Measurements from ENCODE around the gene CAMK2B.

CAMK2B gene

DNA sequence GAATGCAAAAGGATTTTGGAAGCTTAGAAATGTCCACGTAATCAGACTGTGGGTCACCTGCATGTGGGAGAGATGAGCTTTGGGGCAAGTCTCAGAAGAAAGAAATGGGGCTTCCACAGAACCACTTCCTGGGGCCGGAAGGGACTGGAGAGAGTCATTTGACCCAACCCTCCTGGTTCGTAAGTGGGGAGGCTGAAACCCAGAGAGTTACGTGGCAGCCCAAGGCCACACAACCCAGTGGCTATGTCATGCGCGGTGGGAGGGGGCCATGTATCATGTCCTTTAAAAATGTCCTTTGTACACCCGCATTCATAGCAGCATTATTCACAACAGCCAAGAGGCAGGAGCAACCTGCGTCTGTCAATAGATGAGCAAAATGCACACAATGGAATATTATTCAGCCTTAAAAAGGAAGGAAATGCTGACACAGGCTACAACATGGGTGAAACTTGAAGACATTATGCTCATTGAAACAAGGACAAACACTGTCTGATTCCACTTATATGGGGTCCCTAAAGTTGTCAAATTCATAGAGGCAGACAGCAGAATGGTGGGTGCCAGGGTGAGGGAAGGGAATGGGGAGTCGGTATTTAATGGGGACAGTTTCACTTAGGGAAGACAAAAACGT lies 15.1 kb downstream of the CAMK2B start:
- peaks cover 0 to 10% (median 8%) of the 10 kb centered on the region in 4 experiments for H3K4me1 ChIP-seq (ENCODE audit: control extremely low read depth in 1 of 4, control insufficient read depth in 4 of 4, insufficient read depth in 4 of 4, low read length in 3 of 4)
- 63% methylated on average over 5 of the region's 10 CpGs for WGBS (ENCODE audit: insufficient coverage)
- no peak overlapping the region for H3K27ac ChIP-seq (ENCODE audit: insufficient read depth in 1 of 2, low read depth in 1 of 2, low read length in 2 of 2, poor library complexity in 1 of 2, severe bottlenecking in 2 of 2)
- ChIA-PET POLR2A (no interaction called here), CTCF (interaction anchor here (0.9 kb wide), 1 partner anchor 68 kb away, joined by 4 read pairs; no protein-coding TSS in a partner anchor)
- DNase-seq, result no peak
- peaks cover 0 to 6% (median 1%) of the 10 kb centered on the region in 5 experiments for H3K9me3 ChIP-seq (ENCODE audit: control extremely low read depth in 1 of 5, control insufficient read depth in 4 of 5, insufficient read depth in 2 of 5, low read depth in 1 of 5, low read length in 4 of 5)
- peak overlapping the region in 3 of 7 experiments; percentile 58 to 63 (median 61) for H3K4me3 ChIP-seq (ENCODE audit: control insufficient read depth in 1 of 7, extremely low read depth in 1 of 7, insufficient read depth in 4 of 7, low read depth in 2 of 7, low read length in 6 of 7)
- H3K36me3 ChIP-seq (ENCODE audit: control insufficient read depth in 4 of 4, insufficient read depth in 4 of 4, low read length in 3 of 4), result no peaks in the 10 kb centered on the region
- peaks cover 2 to 25% (median 15%) of the 10 kb centered on the region in 5 experiments for H3K27me3 ChIP-seq (replicated peaks in 2 of 5; ENCODE audit: control insufficient read depth in 4 of 5, insufficient read depth in 5 of 5, low read length in 4 of 5)

DNA sequence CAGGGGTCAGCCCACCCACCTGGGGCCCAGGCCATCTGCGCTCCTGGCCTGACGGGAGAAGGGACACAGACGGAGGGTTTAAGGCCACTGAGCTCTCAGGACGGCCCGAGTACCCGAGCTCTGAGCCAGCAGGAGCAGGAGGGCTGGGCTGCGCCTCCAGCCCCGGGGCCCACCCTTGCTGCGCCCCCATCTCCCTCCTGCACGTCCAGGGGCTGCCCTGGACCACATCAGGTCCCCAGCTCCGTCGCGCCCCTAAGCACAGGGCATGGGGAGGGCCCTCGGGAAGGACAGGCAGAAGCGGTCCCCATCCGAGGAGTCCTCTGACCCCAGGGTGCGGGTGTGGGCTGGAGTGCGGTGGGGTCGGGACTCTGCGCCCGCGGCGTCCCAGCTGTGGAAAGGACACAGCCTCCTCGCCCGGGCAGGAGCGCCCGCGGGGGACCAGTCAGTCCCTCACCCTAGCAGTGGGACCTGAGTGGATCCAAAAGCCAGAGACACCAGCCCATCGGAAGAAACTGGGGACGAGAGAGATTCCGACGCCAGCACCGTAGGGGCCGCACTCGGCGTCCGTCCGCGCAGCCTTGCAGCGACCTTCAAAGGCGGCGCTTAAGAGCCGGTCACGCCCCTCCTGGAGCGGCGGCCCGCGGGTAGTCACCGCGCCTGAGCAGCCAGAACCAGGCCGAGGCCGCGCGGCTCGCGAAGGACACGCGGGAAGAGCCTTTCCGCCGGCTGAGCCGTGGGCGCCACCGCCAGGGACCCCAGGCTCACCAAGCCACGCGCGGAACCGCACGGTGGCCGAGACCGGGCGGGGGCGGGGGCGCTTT lies 15.9 kb downstream of the CAMK2B start:
- Histone ChIP-seq H3K9me3 (ENCODE audit: control extremely low read depth in 1 of 5, control insufficient read depth in 4 of 5, insufficient read depth in 2 of 5, low read depth in 1 of 5, low read length in 4 of 5) (no peaks in the 10 kb centered on the region), H3K27ac (ENCODE audit: insufficient read depth in 1 of 2, low read depth in 1 of 2, low read length in 2 of 2, poor library complexity in 1 of 2, severe bottlenecking in 2 of 2) (no peak overlapping the region), H3K4me3 (ENCODE audit: control insufficient read depth in 1 of 7, extremely low read depth in 1 of 7, insufficient read depth in 4 of 7, low read depth in 2 of 7, low read length in 6 of 7) (peak overlapping the region in 6 of 7 experiments; percentile 21 to 63 (median 46)), H3K27me3 (replicated peaks in 2 of 5; ENCODE audit: control insufficient read depth in 4 of 5, insufficient read depth in 5 of 5, low read length in 4 of 5) (peaks cover 2 to 23% (median 15%) of the 10 kb centered on the region in 5 experiments), H3K4me1 (ENCODE audit: control extremely low read depth in 1 of 4, control insufficient read depth in 4 of 4, insufficient read depth in 4 of 4, low read length in 3 of 4) (peaks cover 0 to 10% (median 8%) of the 10 kb centered on the region in 4 experiments), H3K36me3 (ENCODE audit: control insufficient read depth in 4 of 4, insufficient read depth in 4 of 4, low read length in 3 of 4) (no peaks in the 10 kb centered on the region)
- ChIA-PET POLR2A (no interaction called here), CTCF (interaction anchor here (0.7 to 1.1 kb wide), 3 partner anchors 68 to 73 kb away, joined by 3 to 4 read pairs (median 3); no protein-coding TSS in a partner anchor)
- 25% methylated on average over 65 of the region's 73 CpGs for WGBS (ENCODE audit: insufficient coverage)
- DNase-seq, result peak; percentile 49 to 70 (median 66)

DNA sequence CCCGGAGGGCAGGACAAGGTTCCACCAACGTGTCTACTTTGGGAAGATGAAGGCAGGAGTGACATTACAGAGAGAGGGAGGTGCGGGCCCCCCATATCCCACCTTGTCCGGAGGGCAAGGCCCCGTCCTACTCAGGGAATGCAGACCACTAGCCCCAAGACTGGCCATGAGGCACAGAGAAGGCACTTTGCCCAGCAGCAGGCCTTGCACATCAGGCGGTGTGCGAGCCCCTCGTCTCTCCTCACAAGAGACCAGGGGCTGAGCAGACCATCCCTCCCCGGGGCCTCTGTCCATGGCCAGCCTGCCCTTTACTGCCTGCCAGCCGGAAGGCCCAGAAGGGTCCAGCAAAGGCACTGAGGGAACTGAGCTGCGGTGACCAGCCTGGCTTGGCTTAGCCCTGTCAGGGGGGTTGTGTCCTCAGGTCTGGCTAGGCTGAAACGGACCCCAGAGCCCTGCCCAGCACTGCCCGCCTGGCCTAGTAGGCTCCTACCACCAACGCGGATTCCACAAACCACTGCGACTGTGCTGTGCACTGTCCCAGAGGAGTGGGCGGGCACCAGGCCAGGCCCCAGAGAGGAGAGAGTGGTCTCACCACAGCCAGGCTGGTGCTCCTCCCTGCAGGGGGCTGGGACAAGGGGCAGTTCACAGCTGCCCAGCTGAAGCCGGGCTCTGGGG lies 16.7 kb downstream of the CAMK2B start:
- H3K27me3 ChIP-seq (replicated peaks in 2 of 5; ENCODE audit: control insufficient read depth in 4 of 5, insufficient read depth in 5 of 5, low read length in 4 of 5), result peaks cover 3 to 23% (median 11%) of the 10 kb centered on the region in 5 experiments
- no peak overlapping the region for H3K4me3 ChIP-seq (ENCODE audit: control insufficient read depth in 1 of 7, extremely low read depth in 1 of 7, insufficient read depth in 4 of 7, low read depth in 2 of 7, low read length in 6 of 7)
- CTCF ChIA-PET, result interaction anchor here (0.7 to 1.1 kb wide), 2 partner anchors 67 to 72 kb away, joined by 3 read pairs; no protein-coding TSS in a partner anchor
- no peaks in the 10 kb centered on the region for H3K36me3 ChIP-seq (ENCODE audit: control insufficient read depth in 4 of 4, insufficient read depth in 4 of 4, low read length in 3 of 4)
- peaks cover 0 to 2% (median 0%) of the 10 kb centered on the region in 5 experiments for H3K9me3 ChIP-seq (ENCODE audit: control extremely low read depth in 1 of 5, control insufficient read depth in 4 of 5, insufficient read depth in 2 of 5, low read depth in 1 of 5, low read length in 4 of 5)
- no peak for DNase-seq
- no peak overlapping the region for H3K27ac ChIP-seq (ENCODE audit: insufficient read depth in 1 of 2, low read depth in 1 of 2, low read length in 2 of 2, poor library complexity in 1 of 2, severe bottlenecking in 2 of 2)
- POLR2A ChIA-PET, result no interaction called here
- peaks cover 0 to 10% (median 8%) of the 10 kb centered on the region in 4 experiments for H3K4me1 ChIP-seq (ENCODE audit: control extremely low read depth in 1 of 4, control insufficient read depth in 4 of 4, insufficient read depth in 4 of 4, low read length in 3 of 4)
- 94% methylated on average over 13 of the region's 18 CpGs for WGBS (ENCODE audit: insufficient coverage)

DNA sequence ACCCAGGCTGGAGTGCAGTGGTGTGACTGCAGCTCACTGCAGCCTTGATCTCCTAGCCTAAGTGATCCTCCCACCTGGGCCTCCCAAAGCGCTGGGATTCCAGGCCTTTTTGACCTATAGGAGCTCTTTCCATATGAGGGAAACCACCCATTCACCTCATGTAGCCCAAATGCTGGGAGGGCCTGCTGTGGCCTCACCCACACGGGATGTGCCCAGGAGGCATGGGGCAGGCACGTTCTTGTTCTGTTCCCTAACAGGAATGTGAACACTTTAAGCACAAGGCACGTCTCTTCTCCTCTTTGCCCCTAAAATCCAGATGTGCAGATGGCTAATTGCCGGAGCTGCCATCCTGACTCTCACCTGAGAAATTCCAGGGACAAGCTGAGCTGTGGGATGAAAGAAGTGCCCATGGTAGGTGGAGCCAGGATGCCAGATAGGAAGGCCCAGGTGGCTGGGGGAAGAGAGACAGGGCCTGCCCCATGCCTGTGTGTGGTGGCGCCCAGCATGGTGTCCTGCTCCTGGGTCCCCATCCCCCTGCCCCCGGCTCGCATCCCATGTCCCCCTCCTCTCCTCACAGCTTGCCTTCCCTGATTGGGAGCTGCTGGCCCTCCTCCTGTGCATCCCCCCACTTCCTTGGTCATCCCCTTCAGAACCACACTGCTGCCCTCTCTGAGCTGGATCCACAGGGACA lies 17.3 kb downstream of the CAMK2B start:
- Histone ChIP-seq H3K27ac (ENCODE audit: insufficient read depth in 1 of 2, low read depth in 1 of 2, low read length in 2 of 2, poor library complexity in 1 of 2, severe bottlenecking in 2 of 2) (no peak overlapping the region), H3K4me3 (ENCODE audit: control insufficient read depth in 1 of 7, extremely low read depth in 1 of 7, insufficient read depth in 4 of 7, low read depth in 2 of 7, low read length in 6 of 7) (no peak overlapping the region), H3K4me1 (ENCODE audit: control extremely low read depth in 1 of 4, control insufficient read depth in 4 of 4, insufficient read depth in 4 of 4, low read length in 3 of 4) (peaks cover 0 to 10% (median 8%) of the 10 kb centered on the region in 4 experiments), H3K36me3 (ENCODE audit: control insufficient read depth in 4 of 4, insufficient read depth in 4 of 4, low read length in 3 of 4) (no peaks in the 10 kb centered on the region), H3K9me3 (ENCODE audit: control extremely low read depth in 1 of 5, control insufficient read depth in 4 of 5, insufficient read depth in 2 of 5, low read depth in 1 of 5, low read length in 4 of 5) (peaks cover 0 to 6% (median 0%) of the 10 kb centered on the region in 5 experiments), H3K27me3 (replicated peaks in 2 of 5; ENCODE audit: control insufficient read depth in 4 of 5, insufficient read depth in 5 of 5, low read length in 4 of 5) (peaks cover 3 to 23% (median 11%) of the 10 kb centered on the region in 5 experiments)
- CTCF ChIA-PET, result interaction anchor here (1.0 to 1.2 kb wide), 3 partner anchors 12 to 72 kb away, joined by 3 to 7 read pairs (median 3); no protein-coding TSS in a partner anchor
- WGBS (ENCODE audit: insufficient coverage), result 89% methylated on average over 5 of the region's 8 CpGs
- no peak for DNase-seq
- POLR2A ChIA-PET, result interaction anchor here (0.6 kb wide), 1 partner anchor 289 kb away, joined by 3 read pairs; no protein-coding TSS in a partner anchor

DNA sequence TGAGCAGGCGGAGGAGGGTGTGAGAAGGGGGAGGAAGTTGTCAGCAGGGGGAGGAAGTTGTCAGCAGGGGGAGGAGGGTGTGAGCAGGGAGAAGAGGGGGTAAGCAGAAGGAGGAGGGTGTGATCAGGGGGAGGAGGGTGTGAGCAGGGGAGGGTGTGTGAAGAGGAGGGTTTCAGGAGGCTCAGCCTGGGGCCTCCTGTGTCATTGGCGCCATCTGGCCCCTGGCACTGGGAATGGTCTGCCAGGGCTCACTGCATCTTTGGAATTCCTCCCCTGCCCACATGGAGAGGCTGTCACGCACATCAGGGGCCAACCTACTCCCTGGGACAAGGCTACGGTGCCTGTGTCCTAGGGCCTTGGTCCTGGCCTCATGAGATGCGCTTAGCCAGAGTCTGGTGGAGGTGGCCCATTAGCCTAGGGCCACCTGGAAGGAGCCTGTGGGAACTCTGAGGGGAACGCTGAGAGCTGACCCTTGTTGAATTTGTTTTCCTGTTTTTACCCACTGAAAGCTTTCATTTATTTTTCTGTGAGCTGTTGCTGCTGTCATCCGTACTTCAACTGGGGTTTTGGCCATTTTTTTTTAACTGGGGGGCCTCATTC lies 18.0 kb downstream of the CAMK2B start:
- CTCF ChIA-PET, result interaction anchor here (1.0 to 1.2 kb wide), 2 partner anchors 12 to 66 kb away, joined by 3 to 7 read pairs; no protein-coding TSS in a partner anchor
- peaks cover 3 to 23% (median 11%) of the 10 kb centered on the region in 5 experiments for H3K27me3 ChIP-seq (replicated peaks in 2 of 5; ENCODE audit: control insufficient read depth in 4 of 5, insufficient read depth in 5 of 5, low read length in 4 of 5)
- peak; percentile 25 to 59 (median 55) for DNase-seq
- H3K36me3 ChIP-seq (ENCODE audit: control insufficient read depth in 4 of 4, insufficient read depth in 4 of 4, low read length in 3 of 4), result no peaks in the 10 kb centered on the region
- peaks cover 0 to 11% (median 0%) of the 10 kb centered on the region in 5 experiments for H3K9me3 ChIP-seq (ENCODE audit: control extremely low read depth in 1 of 5, control insufficient read depth in 4 of 5, insufficient read depth in 2 of 5, low read depth in 1 of 5, low read length in 4 of 5)
- H3K4me1 ChIP-seq (ENCODE audit: control extremely low read depth in 1 of 4, control insufficient read depth in 4 of 4, insufficient read depth in 4 of 4, low read length in 3 of 4), result peaks cover 0 to 10% (median 8%) of the 10 kb centered on the region in 4 experiments
- 92% methylated on average over 6 of the region's 7 CpGs for WGBS (ENCODE audit: insufficient coverage)
- no peak overlapping the region for H3K4me3 ChIP-seq (ENCODE audit: control insufficient read depth in 1 of 7, extremely low read depth in 1 of 7, insufficient read depth in 4 of 7, low read depth in 2 of 7, low read length in 6 of 7)
- H3K27ac ChIP-seq (ENCODE audit: insufficient read depth in 1 of 2, low read depth in 1 of 2, low read length in 2 of 2, poor library complexity in 1 of 2, severe bottlenecking in 2 of 2), result no peak overlapping the region
- POLR2A ChIA-PET, result interaction anchor here (0.6 kb wide), 1 partner anchor 288 kb away, joined by 3 read pairs; no protein-coding TSS in a partner anchor

DNA sequence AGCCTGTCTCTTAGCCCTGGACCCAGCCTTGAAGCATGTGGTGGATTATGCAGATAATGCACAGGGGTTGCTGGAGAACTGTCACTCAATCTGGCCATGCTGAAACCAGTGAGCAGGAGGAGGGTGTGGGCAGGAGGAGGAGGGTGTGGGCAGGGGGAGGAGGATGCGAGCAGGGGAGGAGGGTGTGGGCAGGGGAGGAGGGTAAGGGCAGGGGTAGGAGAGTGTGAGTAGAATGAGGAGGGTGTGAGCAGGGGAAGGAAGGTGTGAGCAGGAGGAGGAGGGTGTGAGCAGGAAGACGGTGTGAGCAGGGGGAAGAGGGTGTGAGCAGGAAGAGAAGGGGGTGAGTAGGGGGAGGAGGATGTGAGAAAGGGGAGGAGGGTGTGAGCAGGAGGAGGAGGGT lies 18.8 kb downstream of the CAMK2B start:
- no peak overlapping the region for H3K27ac ChIP-seq (ENCODE audit: insufficient read depth in 1 of 2, low read depth in 1 of 2, low read length in 2 of 2, poor library complexity in 1 of 2, severe bottlenecking in 2 of 2)
- peaks cover 0 to 13% (median 0%) of the 10 kb centered on the region in 5 experiments for H3K9me3 ChIP-seq (ENCODE audit: control extremely low read depth in 1 of 5, control insufficient read depth in 4 of 5, insufficient read depth in 2 of 5, low read depth in 1 of 5, low read length in 4 of 5)
- H3K4me1 ChIP-seq (ENCODE audit: control extremely low read depth in 1 of 4, control insufficient read depth in 4 of 4, insufficient read depth in 4 of 4, low read length in 3 of 4), result peaks cover 0 to 10% (median 8%) of the 10 kb centered on the region in 4 experiments
- WGBS (ENCODE audit: insufficient coverage), result 49% methylated on average over 2 of the region's 2 CpGs
- H3K4me3 ChIP-seq (ENCODE audit: control insufficient read depth in 1 of 7, extremely low read depth in 1 of 7, insufficient read depth in 4 of 7, low read depth in 2 of 7, low read length in 6 of 7), result no peak overlapping the region
- ChIA-PET CTCF (no interaction called here), POLR2A (no interaction called here)
- no peaks in the 10 kb centered on the region for H3K36me3 ChIP-seq (ENCODE audit: control insufficient read depth in 4 of 4, insufficient read depth in 4 of 4, low read length in 3 of 4)
- peaks cover 3 to 22% (median 11%) of the 10 kb centered on the region in 5 experiments for H3K27me3 ChIP-seq (replicated peaks in 2 of 5; ENCODE audit: control insufficient read depth in 4 of 5, insufficient read depth in 5 of 5, low read length in 4 of 5)
- DNase-seq, result no peak
